ENCODE measurements around the gene AGRN. TPM values are rescaled to one million over a fixed set of nuclear protein-coding genes. Genes with fewer than 3 reads are reported as not detected.
"Not testable (repeated sequence)": the region's sequence is repeated elsewhere in the genome, so short reads cannot be mapped to it uniquely, and the experiment has no call there.

AGRN gene
- total RNA-seq, 1 donor from 2014 or later: 203 TPM

DNA sequence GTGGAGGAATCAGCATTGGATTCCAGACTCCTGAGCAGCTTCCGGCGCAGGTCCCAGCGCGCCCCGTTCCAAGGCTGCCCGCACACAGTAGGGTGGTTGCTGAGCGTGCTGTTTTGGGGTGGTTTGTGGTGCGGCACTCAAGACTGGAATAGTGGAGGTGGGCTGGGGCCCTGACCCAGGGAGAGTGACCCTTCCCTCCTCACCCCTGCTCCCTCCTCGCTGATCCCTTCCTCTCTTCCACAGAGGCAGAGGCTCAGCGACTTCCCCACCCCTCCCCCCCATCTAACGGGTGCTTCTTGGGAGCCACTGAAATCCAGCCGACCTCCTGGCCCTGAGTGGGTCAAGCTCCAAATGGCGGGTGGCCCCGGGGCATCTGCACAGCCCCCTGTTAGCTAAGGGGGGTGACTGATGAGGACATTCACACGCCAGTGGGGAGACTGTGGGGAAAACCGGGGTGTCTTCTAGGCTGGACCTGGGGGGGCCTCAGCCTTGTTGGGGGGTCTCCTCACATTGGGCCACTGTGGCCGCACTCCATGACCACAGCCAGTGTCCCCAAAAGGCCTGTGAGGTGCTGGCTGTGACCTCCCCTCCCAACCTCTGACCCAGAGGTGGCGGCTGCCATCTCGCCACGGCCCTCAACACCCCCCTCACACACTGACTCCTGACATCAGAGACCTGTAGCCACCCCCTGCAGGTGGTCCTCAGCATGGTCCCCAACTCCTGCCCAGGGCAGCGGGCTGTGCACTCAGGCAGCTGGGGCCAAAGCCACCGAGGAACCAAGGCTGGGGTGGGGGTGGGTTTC, 16.1 kb upstream of the AGRN start:
- H3K27me3 Mint-ChIP-seq (ENCODE audit: low read depth): peaks cover 20% of the 10 kb centered on the region
- no peaks in the 10 kb centered on the region for H3K9me3 Mint-ChIP-seq
- H3K4me3 Mint-ChIP-seq: peak overlapping the region; percentile 72
- no peak for TF ChIP-seq CTCF (conservative IDR thresholded peaks at IDR 0.05)
- no peaks in the 10 kb centered on the region for H3K36me3 Mint-ChIP-seq (ENCODE audit: low read depth)
- H3K27ac Mint-ChIP-seq (ENCODE audit: unreplicated experiment): no peak overlapping the region
- H3K4me1 Mint-ChIP-seq: peaks cover 12% of the 10 kb centered on the region
- no peak for DNase-seq (ENCODE audit: low read depth, low spot score)

- no peak for DNase-seq (ENCODE audit: low read depth, low spot score)
- H3K4me1 Mint-ChIP-seq: peaks cover 12% of the 10 kb centered on the region
These were observed 15.5 kb upstream of the AGRN start for GRCh38 chr1:1004420-1004779.

GRCh38 chr1:1004780-1005697, 14.9 kb upstream of the AGRN start:
- no peaks in the 10 kb centered on the region for H3K36me3 Mint-ChIP-seq (ENCODE audit: low read depth)
- peak overlapping the region; percentile 78 for H3K4me3 Mint-ChIP-seq
- peaks cover 12% of the 10 kb centered on the region for H3K4me1 Mint-ChIP-seq
- no peak overlapping the region for H3K27ac Mint-ChIP-seq (ENCODE audit: unreplicated experiment)
- no peak for DNase-seq (ENCODE audit: low read depth, low spot score)
- no peaks in the 10 kb centered on the region for H3K9me3 Mint-ChIP-seq
- H3K27me3 Mint-ChIP-seq (ENCODE audit: low read depth): peaks cover 17% of the 10 kb centered on the region
- no peak for TF ChIP-seq CTCF (conservative IDR thresholded peaks at IDR 0.05)

More at GRCh38 chr1:1004420-1004779, 15.5 kb upstream of the AGRN start:
- Mint-ChIP-seq H3K36me3 (ENCODE audit: low read depth) (no peaks in the 10 kb centered on the region), H3K9me3 (no peaks in the 10 kb centered on the region), H3K27ac (ENCODE audit: unreplicated experiment) (no peak overlapping the region), H3K27me3 (ENCODE audit: low read depth) (peaks cover 18% of the 10 kb centered on the region), H3K4me3 (peak overlapping the region; percentile 78)
- no peak for TF ChIP-seq CTCF (conservative IDR thresholded peaks at IDR 0.05)

DNA sequence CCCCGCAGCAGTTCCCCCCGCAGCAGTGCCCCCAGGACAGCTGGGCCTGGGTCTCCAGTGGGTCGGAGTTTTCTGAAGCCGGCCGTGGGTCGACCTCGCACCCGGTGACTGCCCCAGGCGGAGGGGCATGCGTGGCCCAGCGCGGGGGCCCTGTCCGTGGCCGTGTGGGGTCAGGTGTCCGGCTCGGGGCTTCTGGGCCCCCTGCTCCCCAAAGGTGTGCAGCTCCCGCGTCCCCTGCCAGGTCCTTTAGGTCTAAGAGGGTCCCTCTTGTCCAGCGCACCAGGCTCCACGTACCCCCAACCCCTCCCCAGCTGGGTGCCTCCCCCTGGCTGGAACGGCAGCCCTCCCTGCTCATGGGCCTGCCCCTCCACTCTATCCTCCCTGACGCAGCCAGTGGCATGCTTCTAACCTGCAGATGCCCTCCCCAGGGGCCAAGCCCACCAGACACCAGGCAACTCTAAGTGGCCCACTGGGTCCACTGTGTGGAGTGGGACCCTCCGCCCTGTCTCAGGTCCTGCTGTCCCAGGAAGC, 14.1 kb upstream of the AGRN start:
- no peaks in the 10 kb centered on the region for H3K9me3 Mint-ChIP-seq
- H3K27me3 Mint-ChIP-seq (ENCODE audit: low read depth): peaks cover 15% of the 10 kb centered on the region
- H3K4me3 Mint-ChIP-seq: no peak overlapping the region
- no peak overlapping the region for H3K27ac Mint-ChIP-seq (ENCODE audit: unreplicated experiment)
- no peak for DNase-seq (ENCODE audit: low read depth, low spot score)
- peaks cover 12% of the 10 kb centered on the region for H3K4me1 Mint-ChIP-seq
- TF ChIP-seq CTCF (conservative IDR thresholded peaks at IDR 0.05): no peak
- no peaks in the 10 kb centered on the region for H3K36me3 Mint-ChIP-seq (ENCODE audit: low read depth)

GRCh38 chr1:1006305-1007159, 13.4 kb upstream of the AGRN start:
- H3K27ac Mint-ChIP-seq (ENCODE audit: unreplicated experiment): no peak overlapping the region

GRCh38 chr1:1010131-1010530, 9.8 kb upstream of the AGRN start:
- H3K4me1 Mint-ChIP-seq: peaks cover 25% of the 10 kb centered on the region
- not testable (repeated sequence) for H3K9me3 Mint-ChIP-seq; H3K36me3 Mint-ChIP-seq (ENCODE audit: low read depth); H3K27me3 Mint-ChIP-seq (ENCODE audit: low read depth); H3K27ac Mint-ChIP-seq (ENCODE audit: unreplicated experiment); H3K4me3 Mint-ChIP-seq; DNase-seq (ENCODE audit: low read depth, low spot score)

More at GRCh38 chr1:1006305-1007159, 13.4 kb upstream of the AGRN start:
- Mint-ChIP-seq H3K9me3 (no peaks in the 10 kb centered on the region), H3K4me3 (peak overlapping the region; percentile 23), H3K36me3 (ENCODE audit: low read depth) (no peaks in the 10 kb centered on the region), H3K27me3 (ENCODE audit: low read depth) (peaks cover 10% of the 10 kb centered on the region), H3K4me1 (peaks cover 12% of the 10 kb centered on the region)
- DNase-seq (ENCODE audit: low read depth, low spot score): no peak
- no peak for TF ChIP-seq CTCF (conservative IDR thresholded peaks at IDR 0.05)

Measured in neural crest cell (in vitro differentiated cells).